Spleen (tissue), 11 donors: ENCODE data around the gene PFKP. TPM values are rescaled to one million over a fixed set of nuclear protein-coding genes. Genes with fewer than 3 reads are reported as not detected.
A peak's percentile ranks its signal among the peaks of the same experiment; 100 is the strongest.

Source experiments
- DNase-seq: peaks from one replicate; pipeline ENCODE4 v3.0.0-alpha.2; 2020
- H3K27ac ChIP-seq, 8 donors: fragments of 200-600 bp; sonication (generic) in 7 of 8; 1 replicate in 4 of 8; 2 replicates in 4 of 8; pipeline versions ENCODE4 v1.5.0 to v1.8.0; 2016 to 2021; ENCODE audit warnings: inconsistent platforms in 4 of 8, mild to moderate bottlenecking in 4 of 8, moderate library complexity in 1 of 8
- H3K27me3 ChIP-seq, 7 donors: fragments of 200-600 bp; sonication (generic) in 6 of 7; replicated peaks in 1 of 7; 1 replicate in 4 of 7; 2 replicates in 3 of 7; pipeline versions ENCODE4 v1.5.0 to v1.8.0; 2016 to 2021; ENCODE audit warnings: inconsistent platforms in 3 of 7, mild to moderate bottlenecking in 1 of 7
- H3K36me3 ChIP-seq, 6 donors: fragments of 200-600 bp; sonication (generic) in 5 of 6; 1 replicate in 4 of 6; 2 replicates in 2 of 6; pipeline versions ENCODE4 v1.5.0 to v1.8.0; 2016 to 2021; ENCODE audit warnings: inconsistent platforms in 2 of 6
- H3K4me1 ChIP-seq, 6 donors: fragments of 200-600 bp; sonication (generic) in 5 of 6; 1 replicate in 3 of 6; 2 replicates in 3 of 6; pipeline versions ENCODE4 v1.5.0 to v1.8.0; 2016 to 2021; ENCODE audit warnings: inconsistent platforms in 3 of 6
- H3K4me3 ChIP-seq, 8 donors: fragments of 200-600 bp; sonication (generic) in 7 of 8; 1 replicate in 4 of 8; 2 replicates in 4 of 8; pipeline versions ENCODE4 v1.5.0 to v1.8.0; 2016 to 2021; ENCODE audit warnings: inconsistent platforms in 4 of 8, mild to moderate bottlenecking in 4 of 8, moderate library complexity in 2 of 8
- H3K9me3 ChIP-seq, 8 donors: fragments of 200-600 bp; sonication (generic) in 7 of 8; 1 replicate in 4 of 8; 2 replicates in 4 of 8; pipeline versions ENCODE4 v1.5.0 to v1.8.0; 2016 to 2021; ENCODE audit warnings: inconsistent platforms in 4 of 8
- POLR2A ChIP-seq, 3 donors: fragments of 450-650 bp; IDR thresholded peaks; one replicate each; pipeline ENCODE4 v1.5.1; 2017; ENCODE audit warnings: antibody characterized with exemption in 3 of 3, mild to moderate bottlenecking in 1 of 3
- POLR2AphosphoS5 ChIP-seq, 3 donors: sonication (generic); formaldehyde crosslinking; IDR thresholded peaks; one replicate each; pipeline ENCODE4 v1.5.1; 2017; ENCODE audit warnings: antibody characterized with exemption in 3 of 3
- WGBS, 5 donors: extraction: QIAGEN DNeasy Blood & Tissue Kit in 3 of 5; methylation state at CpG; one replicate each; pipeline versions ENCODE4 v1.1.5 to v1.1.7; 2013 to 2018; 5-methylcytosine and 5-hydroxymethylcytosine counted together
- intact Hi-C: fragments of 100-400 bp; cut with DNase I; formaldehyde crosslinking; loops from one replicate; pipeline ENCODE4 v1.15.0; 2023; ENCODE audit warnings: low total_unique reads
- polyA plus RNA-seq, 3 donors: library from polyadenylated mRNA; stranded (reverse); fragments of 200-250 nt; gene quantifications; one replicate each; pipeline ENCODE4 v1.2.1, GENCODE V29; 2013
- total RNA-seq, 7 donors: library from RNA; depleted of rRNA in 3 of 7; stranded (reverse); fragments of >200 nt in 3 of 7; fragmentation: NEBNext Ultra II Directional in 4 of 7; extraction: Animal tissue kit (Norgen Biotek cat#: 25700) in 4 of 7; gene quantifications; one replicate each; pipeline versions ENCODE4 v1.1.0 to v1.2.1, GENCODE V29; 2016 to 2021
- TF ChIP-seq, protein P1 (sequence below), 11 experiments: fragments of 200-600 bp in 7 of 11; fragments of 450-650 bp in 4 of 11; sonication (generic) in 4 of 11; IDR thresholded peaks in 8 of 11; conservative IDR thresholded peaks in 3 of 11; 1 replicate in 7 of 11; 2 replicates in 4 of 11; pipeline versions ENCODE4 v1.4.0 to v1.8.0; 2016 to 2021; ENCODE audit warnings: antibody characterized with exemption in 11 of 11, inconsistent platforms in 4 of 11, mild to moderate bottlenecking in 1 of 11
- donor health status: healthy with polysubstance abuse.
- donor health status: DM: no; HTN: no; CAD: no; lungs with moderate emphysema.
- donor health status: DM: no; HTN: no; CAD: no.
- donor health status: Bipolar disorder and iron deficiency.
- donor health status: healthy.
- donor health status: DM: no; HTN: no; CAD: no.
- donor health status: DM: yes; HTN: yes; CAD: no.

The PFKP gene
- total and polyA plus RNA-seq, 10 donors = 19.0 to 60.9 (median 28.6) TPM

GRCh38 chr10:3136763-3137611 lies 69.6 kb downstream of the PFKP start:
- H3K27ac ChIP-seq = no peak overlapping the region
- DNase-seq = peak; percentile 44

DNA sequence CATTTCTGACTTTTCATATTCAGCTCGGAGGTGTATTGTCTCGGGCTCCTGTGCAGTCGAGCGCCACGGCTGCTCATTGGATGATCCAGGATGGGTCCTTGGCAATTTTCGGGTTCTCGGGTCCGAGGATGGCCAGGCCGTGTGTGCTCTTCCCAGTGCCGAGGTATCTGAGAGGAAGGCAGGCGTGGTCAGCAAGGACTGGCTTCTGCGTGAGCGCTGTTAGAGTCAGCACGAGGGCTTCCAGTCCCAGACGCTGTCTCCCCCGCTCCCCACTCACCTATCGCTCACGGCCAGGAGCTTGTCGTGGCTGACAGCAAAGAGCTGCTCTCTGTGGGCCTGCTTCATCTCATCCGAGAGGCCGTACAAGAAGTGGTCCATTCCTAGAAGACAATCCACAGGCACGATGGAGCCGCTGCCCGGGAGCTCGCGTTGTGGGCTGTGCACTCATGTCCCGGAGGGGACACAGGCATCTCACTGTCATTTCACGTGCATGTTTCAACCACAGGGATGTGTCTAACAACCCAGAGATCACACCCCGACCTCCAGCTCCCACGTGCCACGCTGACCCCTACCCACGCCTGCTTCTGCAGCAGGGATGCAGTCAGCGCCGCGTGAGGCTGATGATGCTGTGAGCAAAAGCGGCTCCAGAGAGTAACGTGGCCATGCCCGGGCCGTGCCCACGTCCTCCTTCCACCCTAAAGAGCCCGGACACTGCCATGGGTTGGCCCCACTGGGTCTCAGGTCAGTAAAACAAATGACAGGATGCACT lies 70.8 kb downstream of the PFKP start:
- intact Hi-C loops = no loop called here
- no peak overlapping the region for H3K4me3 ChIP-seq
- peak; percentile 65 for DNase-seq
- H3K4me1 ChIP-seq = no peaks in the 10 kb centered on the region
- H3K27me3 ChIP-seq = no peaks in the 10 kb centered on the region
- peaks cover 7 to 100% (median 95%) of the 10 kb centered on the region in 6 donors for H3K36me3 ChIP-seq
- H3K9me3 ChIP-seq = no peaks in the 10 kb centered on the region
- H3K27ac ChIP-seq = no peak overlapping the region
- WGBS, 5 donors = 89 to 96% (median 94%) methylated on average over 31 to 41 of the region's 41 CpGs
- TF ChIP-seq POLR2AphosphoS5 (IDR thresholded peaks at IDR 0.05) (peak in 1 of 3 donors; percentile 68), POLR2A (IDR thresholded peaks at IDR 0.05) (no peak)

More at GRCh38 chr10:3136763-3137611, 69.6 kb downstream of the PFKP start:
- Histone ChIP-seq H3K9me3 (no peaks in the 10 kb centered on the region), H3K4me1 (no peaks in the 10 kb centered on the region), H3K4me3 (no peak overlapping the region), H3K36me3 (peaks cover 7 to 100% (median 93%) of the 10 kb centered on the region in 6 donors), H3K27me3 (no peaks in the 10 kb centered on the region)
- TF ChIP-seq POLR2AphosphoS5 (IDR thresholded peaks at IDR 0.05) (no peak), POLR2A (IDR thresholded peaks at IDR 0.05) (no peak)
- TF ChIP-seq, protein P1, sequence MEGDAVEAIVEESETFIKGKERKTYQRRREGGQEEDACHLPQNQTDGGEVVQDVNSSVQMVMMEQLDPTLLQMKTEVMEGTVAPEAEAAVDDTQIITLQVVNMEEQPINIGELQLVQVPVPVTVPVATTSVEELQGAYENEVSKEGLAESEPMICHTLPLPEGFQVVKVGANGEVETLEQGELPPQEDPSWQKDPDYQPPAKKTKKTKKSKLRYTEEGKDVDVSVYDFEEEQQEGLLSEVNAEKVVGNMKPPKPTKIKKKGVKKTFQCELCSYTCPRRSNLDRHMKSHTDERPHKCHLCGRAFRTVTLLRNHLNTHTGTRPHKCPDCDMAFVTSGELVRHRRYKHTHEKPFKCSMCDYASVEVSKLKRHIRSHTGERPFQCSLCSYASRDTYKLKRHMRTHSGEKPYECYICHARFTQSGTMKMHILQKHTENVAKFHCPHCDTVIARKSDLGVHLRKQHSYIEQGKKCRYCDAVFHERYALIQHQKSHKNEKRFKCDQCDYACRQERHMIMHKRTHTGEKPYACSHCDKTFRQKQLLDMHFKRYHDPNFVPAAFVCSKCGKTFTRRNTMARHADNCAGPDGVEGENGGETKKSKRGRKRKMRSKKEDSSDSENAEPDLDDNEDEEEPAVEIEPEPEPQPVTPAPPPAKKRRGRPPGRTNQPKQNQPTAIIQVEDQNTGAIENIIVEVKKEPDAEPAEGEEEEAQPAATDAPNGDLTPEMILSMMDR (IDR thresholded peaks at IDR 0.05 in 8 of 11, conservative IDR thresholded peaks at IDR 0.05 in 3 of 11) = no peak
- intact Hi-C loops = no loop called here
- 84 to 92% (median 88%) methylated on average over 21 of the region's 21 CpGs for WGBS, 5 donors

- TF ChIP-seq, protein P1 (IDR thresholded peaks at IDR 0.05 in 8 of 11, conservative IDR thresholded peaks at IDR 0.05 in 3 of 11) = no peak
- TF ChIP-seq POLR2AphosphoS5 (IDR thresholded peaks at IDR 0.05) = no peak
- TF ChIP-seq POLR2A (IDR thresholded peaks at IDR 0.05) = no peak
- intact Hi-C loops = no loop called here
- Histone ChIP-seq H3K27me3 (no peaks in the 10 kb centered on the region), H3K27ac (no peak overlapping the region), H3K4me3 (no peak overlapping the region), H3K4me1 (no peaks in the 10 kb centered on the region), H3K9me3 (no peaks in the 10 kb centered on the region), H3K36me3 (peaks cover 7 to 100% (median 97%) of the 10 kb centered on the region in 6 donors)
- DNase-seq = peak; percentile 38
- 87 to 95% (median 92%) methylated on average over 10 of the region's 10 CpGs for WGBS, 5 donors
Measured at GRCh38 chr10:3139216-3139910, 72.0 kb downstream of the PFKP start.

DNA sequence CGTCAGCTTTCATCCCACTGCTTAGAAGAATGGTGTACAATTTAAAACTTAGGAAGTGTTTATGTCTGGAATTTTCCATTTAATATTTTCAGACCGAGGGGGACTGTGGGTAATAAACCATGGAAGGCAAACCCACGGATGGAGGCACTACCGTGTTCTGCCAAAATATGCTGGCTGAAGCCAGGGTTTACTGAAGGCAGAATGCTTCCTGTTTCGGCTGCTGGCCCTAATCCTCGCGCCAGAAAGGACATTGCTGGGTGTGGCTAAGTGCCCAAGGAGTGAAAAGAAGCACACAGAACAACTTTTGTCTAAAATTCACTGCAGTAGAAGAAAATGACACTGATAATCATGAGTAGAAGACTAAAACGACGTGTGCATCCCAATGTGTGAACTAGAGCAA lies 72.9 kb downstream of the PFKP start:
- no peak for DNase-seq
- H3K36me3 ChIP-seq = peaks cover 7 to 100% (median 100%) of the 10 kb centered on the region in 6 donors
- no peak overlapping the region for H3K4me3 ChIP-seq
- H3K9me3 ChIP-seq = no peaks in the 10 kb centered on the region
- TF ChIP-seq POLR2AphosphoS5 (IDR thresholded peaks at IDR 0.05) = no peak
- no peak overlapping the region for H3K27ac ChIP-seq
- H3K4me1 ChIP-seq = no peaks in the 10 kb centered on the region
- WGBS, 5 donors = 87 to 95% (median 92%) methylated on average over 9 of the region's 9 CpGs
- intact Hi-C loops = no loop called here
- H3K27me3 ChIP-seq = no peaks in the 10 kb centered on the region
